Type B pancreatic cell (in vitro differentiated cells): Measurements from ENCODE around the gene TEX35. TPM values are rescaled to one million over a fixed set of nuclear protein-coding genes. Genes with fewer than 3 reads are reported as not detected.

Source experiments
- DNase-seq: peaks from one replicate; pipeline ENCODE4 v3.0.0; 2021; ENCODE audit warnings: mixed read lengths; ENCODE audit not compliant: unreplicated experiment; ENCODE audit errors: extremely low spot score
- H3K27ac Mint-ChIP-seq: 2 replicates; pipeline ENCODE4 v1.8.0; 2021; ENCODE audit warnings: mild to moderate bottlenecking, mixed read lengths
- H3K27me3 Mint-ChIP-seq: 2 replicates; pipeline ENCODE4 v1.8.0; 2021; ENCODE audit warnings: mixed read lengths
- H3K36me3 Mint-ChIP-seq: 2 replicates; pipeline ENCODE4 v1.8.0; 2021; ENCODE audit warnings: mixed read lengths
- H3K4me1 Mint-ChIP-seq: one replicate; pipeline ENCODE4 v1.8.0; 2021; ENCODE audit warnings: mixed read lengths; ENCODE audit not compliant: unreplicated experiment
- H3K4me3 Mint-ChIP-seq: 2 replicates; pipeline ENCODE4 v1.8.0; 2021; ENCODE audit warnings: mild to moderate bottlenecking, mixed read lengths
- H3K9me3 Mint-ChIP-seq: 2 replicates; pipeline ENCODE4 v1.8.0; 2021; ENCODE audit warnings: mixed read lengths
- total RNA-seq: library from RNA; stranded (reverse); gene quantifications from 2 replicates; pipeline ENCODE4 v1.2.1, GENCODE V29; 2021; ENCODE audit warnings: low replicate concordance
- TF ChIP-seq, protein P1 (sequence below): fragments of 200-600 bp; sonication (generic); conservative IDR thresholded peaks from 2 replicates; pipeline ENCODE4 v1.5.0; 2021; ENCODE audit warnings: antibody characterized with exemption, mild to moderate bottlenecking

TEX35 gene
- total RNA-seq, 1 donor from 2014 or later: not detected

DNA sequence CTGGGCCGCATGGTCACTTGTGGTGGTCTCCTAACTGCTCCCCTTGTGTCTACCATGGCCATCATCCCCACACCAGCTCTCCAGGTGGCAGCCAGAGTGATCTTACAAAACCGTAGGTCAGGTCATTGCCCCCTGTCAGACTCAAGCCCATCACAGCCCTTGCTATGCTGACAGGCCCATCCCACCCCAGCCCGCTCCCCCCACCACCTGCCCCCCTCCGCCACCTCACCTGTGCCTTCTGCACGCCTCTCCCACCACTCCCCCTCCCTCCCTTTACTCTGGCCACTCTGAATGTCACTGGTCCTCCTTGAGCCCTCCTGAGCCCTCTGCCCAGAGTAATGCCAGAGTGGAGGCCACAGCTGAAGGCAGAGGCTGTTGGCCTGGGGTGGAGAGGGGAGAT lies 28.5 kb downstream of the TEX35 start:
- H3K36me3 Mint-ChIP-seq: peaks cover 8% of the 10 kb centered on the region
- TF ChIP-seq, protein P1, sequence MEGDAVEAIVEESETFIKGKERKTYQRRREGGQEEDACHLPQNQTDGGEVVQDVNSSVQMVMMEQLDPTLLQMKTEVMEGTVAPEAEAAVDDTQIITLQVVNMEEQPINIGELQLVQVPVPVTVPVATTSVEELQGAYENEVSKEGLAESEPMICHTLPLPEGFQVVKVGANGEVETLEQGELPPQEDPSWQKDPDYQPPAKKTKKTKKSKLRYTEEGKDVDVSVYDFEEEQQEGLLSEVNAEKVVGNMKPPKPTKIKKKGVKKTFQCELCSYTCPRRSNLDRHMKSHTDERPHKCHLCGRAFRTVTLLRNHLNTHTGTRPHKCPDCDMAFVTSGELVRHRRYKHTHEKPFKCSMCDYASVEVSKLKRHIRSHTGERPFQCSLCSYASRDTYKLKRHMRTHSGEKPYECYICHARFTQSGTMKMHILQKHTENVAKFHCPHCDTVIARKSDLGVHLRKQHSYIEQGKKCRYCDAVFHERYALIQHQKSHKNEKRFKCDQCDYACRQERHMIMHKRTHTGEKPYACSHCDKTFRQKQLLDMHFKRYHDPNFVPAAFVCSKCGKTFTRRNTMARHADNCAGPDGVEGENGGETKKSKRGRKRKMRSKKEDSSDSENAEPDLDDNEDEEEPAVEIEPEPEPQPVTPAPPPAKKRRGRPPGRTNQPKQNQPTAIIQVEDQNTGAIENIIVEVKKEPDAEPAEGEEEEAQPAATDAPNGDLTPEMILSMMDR: no peak
- H3K27me3 Mint-ChIP-seq: no peaks in the 10 kb centered on the region
- H3K4me3 Mint-ChIP-seq: peak overlapping the region; percentile 97
- DNase-seq: no peak
- H3K4me1 Mint-ChIP-seq: peaks cover 43% of the 10 kb centered on the region
- H3K9me3 Mint-ChIP-seq: no peaks in the 10 kb centered on the region
- peak overlapping the region; percentile 85 for H3K27ac Mint-ChIP-seq

DNA sequence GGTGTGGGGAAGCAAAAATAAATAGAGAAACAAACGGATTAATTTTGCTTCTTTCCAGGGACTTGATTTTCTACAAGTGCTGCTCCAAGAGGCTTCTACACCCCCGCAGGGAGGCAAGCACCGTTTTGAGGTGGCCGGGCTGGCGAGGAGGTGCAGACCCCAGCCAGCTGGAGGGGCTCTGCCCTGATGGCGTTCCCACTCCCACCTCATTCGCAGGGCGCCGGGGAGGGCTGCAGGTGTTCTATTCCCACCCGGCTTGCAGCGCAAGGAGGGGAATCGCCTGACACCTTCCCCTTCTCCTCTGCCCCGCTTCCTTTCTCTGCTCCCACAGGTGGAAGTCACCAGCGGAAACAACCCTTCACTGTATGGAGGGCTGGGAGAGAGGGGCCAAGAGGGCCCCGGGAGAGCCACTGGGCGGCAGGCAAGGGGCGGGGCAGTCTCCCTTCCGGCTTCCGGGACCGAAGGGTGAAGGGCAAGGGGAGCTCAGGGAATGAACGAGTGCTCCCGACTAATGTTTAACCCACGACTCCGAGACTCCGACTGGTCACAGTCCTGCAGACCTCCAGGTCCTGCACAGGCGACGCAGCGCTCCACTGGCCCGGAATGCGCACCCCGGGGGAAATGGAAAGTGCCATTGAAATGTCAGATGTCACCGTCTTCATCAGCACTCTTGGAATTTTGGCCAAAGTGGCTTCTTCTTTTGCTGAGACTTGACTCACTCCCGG lies 29.1 kb downstream of the TEX35 start:
- peak overlapping the region; percentile 85 for H3K27ac Mint-ChIP-seq
- peaks cover 9% of the 10 kb centered on the region for H3K36me3 Mint-ChIP-seq
- TF ChIP-seq, protein P1: no peak
- no peak for DNase-seq
- H3K4me1 Mint-ChIP-seq: peaks cover 43% of the 10 kb centered on the region
- H3K9me3 Mint-ChIP-seq: no peaks in the 10 kb centered on the region
- peak overlapping the region; percentile 97 for H3K4me3 Mint-ChIP-seq
- H3K27me3 Mint-ChIP-seq: no peaks in the 10 kb centered on the region

DNA sequence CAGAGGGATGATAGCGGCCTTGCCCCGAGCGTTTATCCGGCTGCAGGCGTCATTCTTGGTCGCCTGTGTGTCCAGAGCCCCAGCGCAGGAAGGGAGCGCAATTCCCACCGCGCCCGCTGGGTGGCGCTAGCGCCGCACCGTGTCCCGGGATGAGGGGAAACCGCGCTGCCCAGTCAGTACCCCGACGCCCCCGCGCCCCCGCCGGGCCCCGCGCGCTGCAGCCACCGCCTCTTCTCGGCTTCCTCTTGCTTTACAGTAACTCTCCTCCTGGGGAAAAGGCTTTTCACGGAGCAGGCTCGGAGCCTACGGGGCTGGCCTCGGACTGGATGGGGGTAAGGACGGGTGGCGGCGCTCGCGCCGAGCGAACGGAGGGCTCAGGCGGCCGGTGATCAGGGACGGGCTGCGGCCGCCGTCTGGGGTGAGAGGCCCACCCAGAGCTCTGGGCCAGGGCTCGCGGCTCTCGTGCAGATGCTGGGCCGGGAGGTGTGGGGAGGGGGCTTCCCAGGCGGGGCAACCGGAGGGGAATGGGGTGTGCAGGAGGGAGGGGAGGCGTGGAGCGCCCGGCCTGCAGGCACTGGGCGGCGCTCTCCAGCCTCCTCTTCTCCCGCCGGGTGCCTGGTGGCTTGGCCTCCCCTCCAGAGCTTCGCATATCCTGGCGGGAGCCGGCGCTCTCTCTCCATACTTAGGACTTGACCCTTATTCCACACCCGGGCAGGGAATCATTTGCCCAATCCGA lies 29.8 kb downstream of the TEX35 start:
- H3K4me1 Mint-ChIP-seq: peaks cover 42% of the 10 kb centered on the region
- H3K36me3 Mint-ChIP-seq: peaks cover 12% of the 10 kb centered on the region
- H3K27me3 Mint-ChIP-seq: no peaks in the 10 kb centered on the region
- TF ChIP-seq, protein P1: peak; percentile 99
- peak overlapping the region; percentile 85 for H3K27ac Mint-ChIP-seq
- no peaks in the 10 kb centered on the region for H3K9me3 Mint-ChIP-seq
- DNase-seq: peak; percentile 99
- peak overlapping the region; percentile 97 for H3K4me3 Mint-ChIP-seq

DNA sequence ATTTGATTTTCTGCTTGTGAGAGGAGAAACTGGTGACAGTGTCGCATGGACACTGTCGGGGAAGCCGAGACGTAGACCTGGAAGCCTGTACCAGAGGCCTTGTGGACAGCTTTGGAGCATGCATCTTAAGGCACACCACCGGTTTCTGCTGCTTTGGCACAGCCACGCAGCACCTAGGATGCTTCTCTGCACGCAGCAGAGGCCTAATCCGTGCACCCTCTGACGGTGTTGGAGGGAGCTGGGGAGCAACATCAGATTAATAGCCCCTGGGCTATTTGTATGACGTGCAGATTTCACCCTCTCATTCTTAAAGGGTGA lies 30.3 kb downstream of the TEX35 start:
- Mint-ChIP-seq H3K36me3 (peaks cover 13% of the 10 kb centered on the region), H3K4me3 (peak overlapping the region; percentile 97), H3K27ac (peak overlapping the region; percentile 85), H3K4me1 (peaks cover 38% of the 10 kb centered on the region), H3K9me3 (no peaks in the 10 kb centered on the region), H3K27me3 (no peaks in the 10 kb centered on the region)
- no peak for DNase-seq
- TF ChIP-seq, protein P1: peak; percentile 11

DNA sequence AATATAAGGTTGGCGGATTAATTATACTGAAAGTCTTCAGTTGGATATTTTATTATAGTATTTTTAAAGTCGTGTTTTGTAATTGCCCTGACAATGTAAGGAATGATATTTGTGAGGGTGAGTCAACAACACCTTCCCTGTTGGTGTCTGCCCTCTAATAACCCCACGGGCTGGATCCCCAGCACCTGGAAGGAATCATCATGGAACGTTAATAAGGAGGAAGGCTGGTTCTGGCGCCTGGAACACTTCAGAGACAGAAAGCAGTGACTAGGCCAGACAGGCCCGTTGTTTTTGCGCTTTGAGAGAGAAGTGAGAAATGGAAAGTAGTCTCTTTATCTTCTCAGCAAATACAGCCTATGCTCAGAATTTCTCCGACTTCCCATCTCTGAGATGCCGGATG lies 31.6 kb downstream of the TEX35 start:
- Mint-ChIP-seq H3K4me1 (peaks cover 32% of the 10 kb centered on the region), H3K4me3 (peak overlapping the region; percentile 77)

More for the DNA sequence above, 31.6 kb downstream of the TEX35 start:
- Mint-ChIP-seq H3K9me3 (no peaks in the 10 kb centered on the region), H3K27me3 (no peaks in the 10 kb centered on the region), H3K36me3 (peaks cover 20% of the 10 kb centered on the region), H3K27ac (no peak overlapping the region)
- DNase-seq: peak; percentile 25
- TF ChIP-seq, protein P1: no peak
